Measurements from ENCODE around the gene TBC1D14.

The TBC1D14 gene

GRCh38 chr4:6953751-6954380 is 44.2 kb downstream of the TBC1D14 start:
- no peak for DNase-seq (ENCODE audit: low spot score)

DNA sequence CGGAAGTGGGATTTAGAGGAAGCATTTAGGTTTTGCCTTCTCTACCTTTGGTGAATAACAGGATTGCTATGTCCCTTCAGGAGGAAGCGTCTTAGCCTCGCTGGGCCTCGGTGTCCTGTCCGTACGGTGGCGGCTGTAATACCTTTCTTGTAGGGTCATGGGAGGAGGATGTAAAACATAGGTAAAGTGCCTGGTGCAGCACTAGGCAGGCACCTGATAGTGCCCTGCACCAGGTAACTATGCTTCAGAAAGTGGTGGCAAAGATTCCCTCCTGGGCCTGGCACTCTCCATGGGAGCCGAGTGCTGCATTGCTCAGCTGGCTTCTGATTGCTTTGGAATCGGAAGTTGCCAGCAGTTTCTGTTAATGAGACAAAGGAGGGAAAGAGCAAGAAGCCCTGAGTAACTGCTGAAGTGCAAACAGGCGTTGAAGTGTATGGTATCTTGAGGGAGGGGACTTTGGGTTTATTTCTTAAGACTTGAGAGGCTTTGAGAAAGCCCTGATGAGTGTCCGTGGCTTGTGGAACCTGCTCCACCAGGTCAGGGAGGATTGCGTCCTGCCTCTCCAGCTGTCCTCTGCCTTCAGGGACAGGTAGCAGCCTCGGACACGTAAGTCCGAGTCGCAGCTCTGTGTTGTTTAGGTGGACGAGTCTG is 45.8 kb downstream of the TBC1D14 start:
- no peak for DNase-seq (ENCODE audit: low spot score)

DNA sequence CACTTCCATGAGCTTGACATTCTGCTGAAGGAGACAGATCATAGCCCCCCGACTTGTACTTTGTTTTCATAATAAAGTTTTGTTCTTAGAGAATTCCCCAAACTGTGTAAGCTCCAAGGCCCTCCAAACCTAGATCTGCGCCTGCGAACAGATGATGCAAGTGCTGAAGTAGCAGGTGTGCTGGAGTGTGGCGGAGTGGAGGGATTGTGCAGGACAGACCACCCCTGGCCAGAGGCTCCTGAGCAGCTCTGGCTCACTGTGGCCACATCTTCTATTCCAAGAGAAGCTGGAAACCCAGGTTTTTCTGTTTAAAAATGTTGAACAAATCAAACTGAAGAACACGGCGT is 46.4 kb downstream of the TBC1D14 start:
- DNase-seq (ENCODE audit: low spot score), result no peak

DNA sequence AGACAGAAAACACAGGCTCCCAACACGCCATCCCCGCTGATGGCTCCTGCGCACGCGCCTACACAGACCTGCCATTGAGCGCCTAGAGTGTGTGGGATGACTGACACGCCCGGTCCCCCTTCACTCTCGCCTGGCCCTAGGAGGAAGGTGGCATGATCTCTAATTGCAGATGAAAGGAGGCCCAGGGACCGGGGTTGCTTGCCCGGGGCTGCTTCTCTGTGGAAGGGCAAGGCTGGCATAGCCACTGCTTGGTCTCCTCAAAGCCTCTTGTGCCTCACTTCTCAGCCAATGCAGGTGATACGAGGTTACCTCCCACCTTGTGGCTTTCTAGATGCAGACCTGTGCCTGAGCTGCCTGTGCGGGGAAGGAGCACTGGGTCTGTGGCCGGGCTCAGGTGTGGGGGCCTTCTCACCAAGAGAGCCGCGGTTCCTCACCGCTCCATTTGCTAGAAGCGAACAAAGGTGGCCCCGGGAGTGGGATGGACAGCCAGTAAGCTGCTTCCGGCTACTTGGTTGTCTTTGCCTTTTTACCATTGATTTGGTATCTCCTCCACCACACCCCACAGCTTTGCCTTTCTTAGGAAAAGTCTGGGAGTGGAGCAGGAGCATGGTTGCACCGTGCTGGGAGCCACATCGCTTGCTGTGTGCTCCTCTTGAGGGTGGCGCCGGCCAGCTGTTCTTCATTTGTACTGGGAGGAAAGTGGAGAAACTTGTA is 47.0 kb downstream of the TBC1D14 start:
- DNase-seq (ENCODE audit: low spot score), result no peak

DNA sequence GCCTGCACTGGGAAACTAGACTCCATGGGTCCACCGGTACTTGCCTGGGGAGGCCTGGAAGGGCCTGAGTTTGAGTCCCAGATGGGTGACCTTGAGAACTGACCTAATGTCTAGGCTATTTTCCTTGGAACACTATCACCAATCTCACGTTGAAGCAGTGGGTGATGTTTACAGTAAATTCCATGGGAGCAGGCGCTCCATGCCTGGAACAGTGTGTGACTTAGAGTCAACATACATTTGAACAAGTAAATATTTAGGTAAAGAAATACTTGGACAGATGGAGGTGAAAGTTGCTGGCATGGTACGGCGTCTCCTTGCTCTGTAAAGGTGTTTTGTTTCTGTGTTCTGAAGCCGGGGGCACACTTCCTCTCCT is 47.5 kb downstream of the TBC1D14 start:
- no peak for DNase-seq (ENCODE audit: low spot score)

- no peak for DNase-seq (ENCODE audit: low spot score)
These were observed 48.4 kb downstream of the TBC1D14 start for GRCh38 chr4:6957994-6958393.

DNA sequence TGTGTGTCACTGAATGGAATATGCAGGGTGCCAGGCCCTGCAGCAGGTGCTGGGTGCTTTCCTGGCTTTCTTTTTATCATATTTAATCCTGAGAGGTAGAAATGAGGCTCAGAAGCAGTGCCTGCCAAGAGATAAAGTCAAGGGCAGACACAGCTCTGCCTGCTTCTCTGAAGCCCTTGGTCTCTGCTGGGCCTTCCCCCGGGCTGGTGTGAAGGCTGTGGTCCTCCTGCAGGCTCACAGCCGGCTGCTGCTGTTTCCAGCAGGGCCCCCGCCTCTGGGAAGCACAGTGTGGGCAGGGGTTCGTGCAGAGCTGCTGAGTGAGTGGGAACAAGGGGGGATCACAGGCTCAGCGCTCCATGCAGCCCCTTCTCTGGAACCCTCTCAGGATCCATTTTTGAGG is 49.6 kb downstream of the TBC1D14 start:
- no peak for DNase-seq (ENCODE audit: low spot score)

DNA sequence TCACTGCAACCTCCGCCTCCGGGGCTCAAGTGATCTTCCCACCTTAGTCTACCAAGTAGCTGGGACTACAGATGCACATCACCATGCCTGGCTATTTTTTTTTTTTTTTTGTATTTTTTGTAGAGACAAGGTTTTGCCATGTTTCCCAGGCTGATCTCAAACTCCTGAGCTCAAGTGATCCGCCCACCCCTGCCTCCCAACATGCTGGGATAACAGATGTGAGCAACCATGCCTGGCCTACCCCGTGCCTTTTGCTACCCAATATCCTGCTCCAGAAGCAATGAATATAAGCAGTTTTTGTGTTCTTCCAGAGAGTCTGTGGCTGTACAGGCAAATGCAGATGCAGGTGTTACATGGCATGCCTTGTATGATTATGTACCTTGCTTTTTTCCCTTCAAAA is 50.5 kb downstream of the TBC1D14 start:
- no peak for DNase-seq (ENCODE audit: low spot score)

DNA sequence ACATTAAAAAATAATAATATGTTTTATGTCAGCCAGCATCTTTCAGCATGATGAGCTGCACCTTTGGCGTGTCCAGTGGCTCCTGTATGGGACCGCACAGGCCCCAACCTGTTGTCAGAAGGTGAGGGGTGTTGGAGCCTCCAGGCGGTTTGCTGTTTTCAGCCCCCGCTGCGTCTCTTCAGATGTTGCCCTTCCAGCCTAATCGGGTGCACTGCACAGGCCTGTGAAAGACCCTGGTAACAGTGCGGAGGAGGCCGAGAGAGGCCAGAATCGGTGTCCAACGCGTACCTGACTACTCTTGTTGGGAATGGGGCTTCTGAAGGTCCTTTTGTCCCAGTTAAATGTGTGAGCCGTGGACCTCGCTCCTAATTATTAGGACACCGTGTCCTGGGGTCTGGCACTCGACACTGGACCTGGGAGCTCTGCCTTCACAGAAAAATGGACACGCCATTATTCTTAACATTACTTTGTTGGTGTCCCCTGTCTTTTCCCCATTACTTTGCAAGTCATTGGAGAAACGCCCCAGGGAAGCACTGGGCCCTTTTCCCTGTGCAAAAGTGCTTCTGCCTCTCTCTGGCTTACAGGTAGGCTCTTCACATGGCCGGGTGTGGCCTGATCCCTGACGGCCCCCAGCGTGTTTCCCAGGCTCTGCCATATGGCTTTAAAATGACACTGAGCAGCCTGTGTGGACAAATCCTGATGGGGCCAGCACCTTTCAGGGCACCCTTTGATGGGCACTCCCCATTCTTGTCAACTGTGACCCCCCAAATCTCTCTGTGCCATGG is 51.2 kb downstream of the TBC1D14 start:
- DNase-seq (ENCODE audit: low spot score), result no peak

GRCh38 chr4:6961496-6962210 is 52.0 kb downstream of the TBC1D14 start:
- no peak for DNase-seq (ENCODE audit: low spot score)

DNA sequence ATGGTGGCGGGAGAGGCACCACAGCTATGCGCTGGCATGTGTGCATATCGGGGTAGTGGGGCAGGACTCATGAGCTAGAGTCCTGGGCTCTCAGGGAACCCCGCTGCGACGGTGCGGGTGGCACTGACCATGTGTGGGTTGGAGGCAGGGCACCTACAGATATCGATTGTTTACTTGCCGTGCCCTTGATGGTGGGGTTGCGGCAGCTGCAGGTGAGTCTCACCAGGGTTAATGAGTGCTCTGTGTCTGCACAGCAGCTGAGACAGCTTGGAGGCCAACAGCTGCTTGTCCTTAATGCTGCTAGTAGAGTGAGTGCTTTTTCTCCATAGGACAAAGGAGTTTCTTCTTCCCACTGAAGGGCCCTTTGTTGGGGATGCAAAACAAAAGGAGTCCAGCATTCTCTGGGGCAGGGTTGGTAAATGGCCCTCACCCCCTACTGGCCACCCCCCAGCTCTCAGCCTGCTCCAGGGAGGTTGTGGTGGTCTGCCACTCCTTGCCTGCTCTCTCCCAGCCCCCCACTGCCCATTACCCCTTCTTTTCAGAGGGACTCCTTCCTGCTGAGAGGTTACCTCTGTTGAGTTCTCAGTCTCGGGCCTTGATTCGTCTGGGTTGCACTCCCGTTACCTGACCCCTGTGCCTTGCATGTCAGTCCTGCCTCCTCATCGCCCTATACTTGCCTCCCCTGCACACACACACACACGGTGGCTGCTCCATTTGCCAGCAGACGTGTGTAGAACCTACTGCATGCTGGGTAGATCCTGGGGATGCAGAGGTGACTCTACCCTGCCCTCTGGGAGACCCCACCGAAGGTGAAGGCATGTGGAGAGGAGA is 52.8 kb downstream of the TBC1D14 start:
- no peak for DNase-seq (ENCODE audit: low spot score)

GRCh38 chr4:6963139-6963611 is 53.5 kb downstream of the TBC1D14 start:
- DNase-seq (ENCODE audit: low spot score), result peak; percentile 51

- DNase-seq (ENCODE audit: low spot score), result peak; percentile 16
These were observed 55.2 kb downstream of the TBC1D14 start for GRCh38 chr4:6964858-6965257.

GRCh38 chr4:6965329-6965728 is 55.7 kb downstream of the TBC1D14 start:
- DNase-seq (ENCODE audit: low spot score), result no peak

- no peak for DNase-seq (ENCODE audit: low spot score)
These were observed 58.3 kb downstream of the TBC1D14 start for GRCh38 chr4:6967846-6968340.

DNA sequence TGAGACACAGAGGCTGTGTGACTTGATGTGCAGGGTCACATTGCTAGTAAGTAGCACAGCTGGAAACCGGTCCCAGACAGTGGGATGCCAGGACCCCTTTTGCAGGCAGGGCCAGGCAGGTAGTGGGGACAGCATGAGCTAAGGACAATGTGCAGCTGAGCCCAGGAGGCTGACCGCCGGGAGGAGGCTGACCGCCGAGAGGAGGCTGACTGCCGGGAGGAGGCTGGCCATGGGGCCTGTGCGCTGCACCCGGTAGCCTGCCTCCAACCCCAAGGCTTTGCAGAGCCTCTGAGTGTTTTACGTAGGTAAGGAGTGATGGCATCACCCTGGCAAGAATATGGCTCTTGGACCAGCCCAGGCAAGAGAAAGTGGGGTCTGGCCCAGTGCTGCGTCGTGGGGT is 58.9 kb downstream of the TBC1D14 start:
- DNase-seq (ENCODE audit: low spot score), result no peak

DNA sequence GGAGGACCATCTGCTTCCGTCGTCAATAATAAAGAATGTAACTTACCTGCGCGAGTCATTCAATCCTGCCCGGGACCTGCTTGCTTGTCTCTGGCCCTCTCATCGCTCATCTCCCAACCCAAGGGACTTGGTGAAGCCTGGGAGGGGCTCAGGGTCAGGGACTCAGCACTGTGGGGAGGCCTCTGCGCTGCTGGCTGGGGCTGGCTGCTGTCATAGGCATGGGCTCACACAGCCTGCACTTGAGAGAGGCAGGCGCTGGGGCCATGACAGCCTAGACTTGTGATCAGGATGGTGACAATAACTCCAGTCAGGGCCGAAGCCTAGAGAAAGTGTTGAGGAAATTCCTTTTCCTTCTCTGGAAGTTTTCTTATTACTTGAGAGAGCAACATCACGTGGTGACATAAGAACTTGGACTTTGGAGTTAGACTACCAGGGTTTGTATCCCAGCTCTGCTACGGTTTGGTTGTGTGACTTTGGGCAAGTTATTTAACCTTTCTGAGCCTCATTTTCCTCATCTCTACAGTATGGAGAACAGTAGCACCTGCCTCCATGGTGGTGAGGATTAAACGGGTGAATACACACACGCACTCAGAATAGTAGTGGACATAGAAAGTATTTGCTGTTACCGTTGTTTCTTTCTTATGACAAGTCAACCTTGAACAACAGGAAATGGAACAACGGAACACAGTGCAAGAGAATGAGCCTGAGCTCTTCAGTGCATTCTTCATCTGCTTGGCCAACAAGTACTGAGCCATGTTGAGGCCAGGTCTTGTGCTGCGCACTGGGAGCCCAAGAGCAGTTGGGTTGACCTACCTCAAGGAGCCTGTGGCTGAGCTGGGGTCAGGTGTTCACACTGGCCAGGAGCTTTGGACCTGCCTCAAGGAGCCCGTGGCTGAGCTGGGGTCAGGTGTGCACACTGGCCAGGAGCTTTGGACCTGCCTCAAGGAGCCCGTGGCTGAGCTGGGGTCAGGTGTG is 60.5 kb downstream of the TBC1D14 start:
- DNase-seq (ENCODE audit: low spot score), result peak; percentile 73

DNA sequence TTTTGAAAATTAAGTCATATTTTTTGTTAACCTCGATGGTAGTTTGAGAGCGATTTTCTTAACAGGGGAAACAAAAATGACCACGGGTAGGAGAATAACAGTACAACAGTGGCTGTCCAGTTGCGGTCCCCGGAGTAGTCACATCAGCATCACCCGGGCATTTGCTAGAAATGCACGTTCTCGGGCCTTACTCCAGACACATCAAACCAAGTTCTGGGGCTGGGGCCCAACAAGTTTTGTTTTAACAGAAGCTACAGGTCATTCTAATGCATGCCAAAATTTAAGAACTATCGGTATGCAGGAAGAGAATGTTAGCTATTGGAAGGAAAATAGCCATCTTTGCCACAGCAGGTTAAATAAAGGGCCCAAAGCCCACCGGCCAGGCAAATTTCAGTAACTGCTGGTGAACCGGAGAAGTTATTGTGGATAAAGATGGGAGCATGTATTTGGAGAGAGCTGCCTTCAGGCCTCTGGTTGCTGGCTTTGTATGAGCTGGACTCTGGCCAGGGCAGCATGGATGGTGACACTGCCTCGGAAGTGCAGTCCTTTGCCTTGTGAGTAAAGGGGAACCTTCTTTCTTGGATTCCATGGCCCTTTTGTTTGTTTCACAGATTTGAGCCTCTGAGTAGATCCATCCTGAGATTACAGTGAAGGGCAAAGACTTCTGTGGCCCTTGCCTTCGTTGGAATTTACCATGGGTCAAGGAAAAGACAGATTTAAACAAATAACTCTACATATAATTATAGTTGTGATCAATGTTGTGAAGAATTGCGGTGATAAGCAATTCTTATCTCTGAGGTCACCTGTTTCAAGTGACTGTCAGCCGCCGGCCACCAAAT is 62.1 kb downstream of the TBC1D14 start:
- no peak for DNase-seq (ENCODE audit: low spot score)

DNA sequence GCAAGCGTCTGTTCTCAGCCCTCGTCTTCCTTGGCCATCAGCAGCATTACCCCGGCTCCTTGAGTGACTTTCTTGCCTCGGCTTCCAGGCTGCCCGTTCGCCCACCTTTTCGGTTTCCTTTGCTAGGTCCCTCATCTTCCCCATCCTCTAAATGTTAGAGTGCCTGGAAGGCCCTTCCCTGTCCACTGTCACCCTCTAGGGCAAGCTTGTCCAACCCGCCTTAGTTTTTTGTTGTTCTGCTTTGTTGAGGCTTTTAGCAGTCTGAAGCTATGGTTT is 62.7 kb downstream of the TBC1D14 start:
- no peak for DNase-seq (ENCODE audit: low spot score)
